ENCODE measurements around the gene GMDS. TPM values are rescaled to one million over a fixed set of nuclear protein-coding genes. Genes with fewer than 3 reads are reported as not detected.

The GMDS gene
- total and polyA plus RNA-seq, 2 of the 8 experiments (the other 6 are each of a cell fraction or from before 2014, with no cell fraction given), result 16.8 to 50.0 TPM

GRCh38 chr6:2021713-2022125 lies 223.7 kb downstream of the GMDS start:
- Histone ChIP-seq H4K91ac (replicated peaks; ENCODE audit: insufficient read length, low read length) (no peak overlapping the region), H3K79me1 (ENCODE audit: low read depth, low read length) (peaks cover 2% of the 10 kb centered on the region; the same call in 1 of the 2 replicates), H4K20me1 (replicated peaks in 1 of 2; ENCODE audit: control insufficient read depth in 1 of 2, insufficient read depth in 2 of 2, low read length in 2 of 2) (no peaks in the 10 kb centered on the region), H2AK5ac (ENCODE audit: low read depth, low read length) (no peak overlapping the region), H2BK5ac (ENCODE audit: low read depth, low read length) (no peak overlapping the region), H2BK15ac (ENCODE audit: low read length) (no peak overlapping the region), H2BK12ac (ENCODE audit: low read depth, low read length) (no peak overlapping the region), H3K9me3 (ENCODE audit: insufficient read depth in 2 of 2, low read depth in 1 of 2, low read length in 1 of 2) (no peaks in the 10 kb centered on the region), H3K27ac (ENCODE audit: low read depth, low read length) (no peak overlapping the region), H3K14ac (ENCODE audit: insufficient read length) (no peak overlapping the region), H3K23me2 (ENCODE audit: low read depth, low read length) (no peaks in the 10 kb centered on the region), H3K27me3 (replicated peaks in 1 of 4; ENCODE audit: control insufficient read depth in 3 of 4, extremely low read depth in 1 of 4, insufficient read depth in 3 of 4, low read length in 3 of 4) (no peaks in the 10 kb centered on the region), H3K23ac (ENCODE audit: insufficient read length) (no peak overlapping the region), H3K9ac (replicated peaks in 1 of 4; ENCODE audit: extremely low read depth in 1 of 4, low read depth in 3 of 4, low read length in 3 of 4) (no peak overlapping the region), H2BK120ac (replicated peaks; ENCODE audit: low read depth, low read length) (no peak overlapping the region), H4K5ac (ENCODE audit: insufficient read length, low read depth, low read length) (no peak overlapping the region), H3K79me2 (ENCODE audit: control insufficient read depth in 1 of 2, insufficient read depth in 2 of 2, low read length in 2 of 2) (no peaks in the 10 kb centered on the region), H4K8ac (ENCODE audit: extremely low read depth, insufficient read depth, low read length) (no peak overlapping the region), H3K4ac (replicated peaks; ENCODE audit: insufficient read length, low read depth, low read length) (no peak overlapping the region), H3K36me3 (ENCODE audit: control insufficient read depth in 2 of 4, insufficient read depth in 4 of 4, low read length in 3 of 4) (no peaks in the 10 kb centered on the region), H2AFZ (ENCODE audit: low read length) (no peak overlapping the region), H2BK20ac (ENCODE audit: low read length) (no peak overlapping the region), H3K4me1 (replicated peaks in 1 of 4; ENCODE audit: control insufficient read depth in 3 of 4, insufficient read depth in 4 of 4, low read length in 3 of 4) (peaks cover 0 to 8% (median 3%) of the 10 kb centered on the region in 4 experiments; a peak in 5 of 7 replicates), H3K18ac (ENCODE audit: extremely low read depth, low read length) (no peak overlapping the region), H3K4me3 (ENCODE audit: extremely low read depth in 1 of 4, insufficient read depth in 2 of 4, low read depth in 3 of 4, low read length in 4 of 4) (no peak overlapping the region), H3K4me2 (ENCODE audit: insufficient read depth in 1 of 2, low read depth in 2 of 2, low read length in 2 of 2) (no peak overlapping the region), H3K56ac (replicated peaks; ENCODE audit: insufficient read length, low read depth, low read length) (no peak overlapping the region)
- FAIRE-seq (no peak), DNase-seq (ENCODE audit: low read depth in 1 of 2, low spot score in 2 of 2) (no peak)
- WGBS, 2 experiments (ENCODE audit: extremely low coverage in 1 of 2, insufficient coverage in 1 of 2, insufficient read length in 1 of 2, insufficient replicate concordance in 2 of 2, low coverage in 1 of 2, low lambda C conversion rate in 2 of 2, missing lambda C conversion rate in 1 of 2), result 88% methylated on average over 4 of the region's 4 CpGs; no CpG with 5 or more reads in 1 of the 2 experiments
- TF ChIP-seq KDM4A (IDR thresholded peaks at IDR 0.05; ENCODE audit: low read depth, low read length, severe bottlenecking), result no peak
- no peak for TF ChIP-seq SRF (IDR thresholded peaks at IDR 0.05; ENCODE audit: low read depth, low read length)
- POLR2A ChIA-PET (ENCODE audit: partially characterized antibody), result no interaction called here
- CTCF ChIA-PET (ENCODE audit: partially characterized antibody), result interaction anchor here (0.6 to 1.6 kb wide), 3 partner anchors 9 to 411 kb away, joined by 3 read pairs; no protein-coding TSS in a partner anchor
